NB4 (cell line): ENCODE results near the gene COMT.

Experiments
- MYC ChIP-seq: IDR thresholded peaks from 2 replicates; pipeline ENCODE4 v1.6.1; 2011; ENCODE audit warnings: low read depth, low read length
- POLR2A ChIP-seq: IDR thresholded peaks from 2 replicates; pipeline ENCODE4 v1.6.1; 2011; ENCODE audit warnings: mild to moderate bottlenecking; ENCODE audit not compliant: insufficient read length; ENCODE audit errors: extremely low read depth
- TF ChIP-seq, protein P1 (sequence below): IDR thresholded peaks from one replicate; pipeline ENCODE4 v1.5.1; 2012; ENCODE audit warnings: low read depth, low read length
- TF ChIP-seq, protein P2 (sequence below): IDR thresholded peaks from 2 replicates; pipeline ENCODE4 v1.6.1; 2011; ENCODE audit warnings: low read depth, low read length

DNA sequence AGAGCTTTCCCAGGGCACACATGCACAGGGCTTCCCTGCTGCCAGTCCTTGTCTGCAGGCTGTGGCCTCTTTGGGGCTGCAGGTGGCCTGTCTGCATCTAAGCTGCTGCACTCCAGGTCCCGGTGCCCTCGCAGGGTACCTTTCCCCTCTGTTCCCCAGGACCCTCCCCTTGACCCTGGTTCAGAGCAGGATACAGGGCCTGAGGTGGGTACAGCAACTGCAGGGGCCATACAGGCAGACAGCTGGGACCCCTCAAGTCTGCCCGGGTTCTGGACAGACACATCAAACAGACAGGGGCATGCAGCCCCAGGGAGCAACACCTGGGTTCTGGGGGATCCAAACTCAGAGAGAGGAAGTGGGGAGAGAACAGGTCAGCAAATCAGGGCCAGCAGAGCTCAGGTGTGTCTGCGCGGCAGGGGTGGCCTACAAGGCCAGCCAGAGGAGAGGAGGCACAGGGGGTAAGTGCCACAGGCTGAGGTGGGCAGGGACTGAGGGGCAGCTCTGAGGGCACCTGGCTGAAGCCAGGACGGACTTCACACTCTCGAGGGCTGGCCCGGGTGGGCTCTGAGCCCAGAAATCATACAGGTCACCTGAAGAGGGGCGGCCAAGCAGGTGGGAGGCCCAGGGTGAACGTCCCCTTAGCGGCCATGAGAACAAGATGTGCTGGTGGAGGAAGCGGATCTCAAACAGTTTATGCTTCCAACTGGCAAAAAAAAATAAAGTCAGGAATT, 29.9 kb upstream of the COMT start:
- TF ChIP-seq, protein P1, sequence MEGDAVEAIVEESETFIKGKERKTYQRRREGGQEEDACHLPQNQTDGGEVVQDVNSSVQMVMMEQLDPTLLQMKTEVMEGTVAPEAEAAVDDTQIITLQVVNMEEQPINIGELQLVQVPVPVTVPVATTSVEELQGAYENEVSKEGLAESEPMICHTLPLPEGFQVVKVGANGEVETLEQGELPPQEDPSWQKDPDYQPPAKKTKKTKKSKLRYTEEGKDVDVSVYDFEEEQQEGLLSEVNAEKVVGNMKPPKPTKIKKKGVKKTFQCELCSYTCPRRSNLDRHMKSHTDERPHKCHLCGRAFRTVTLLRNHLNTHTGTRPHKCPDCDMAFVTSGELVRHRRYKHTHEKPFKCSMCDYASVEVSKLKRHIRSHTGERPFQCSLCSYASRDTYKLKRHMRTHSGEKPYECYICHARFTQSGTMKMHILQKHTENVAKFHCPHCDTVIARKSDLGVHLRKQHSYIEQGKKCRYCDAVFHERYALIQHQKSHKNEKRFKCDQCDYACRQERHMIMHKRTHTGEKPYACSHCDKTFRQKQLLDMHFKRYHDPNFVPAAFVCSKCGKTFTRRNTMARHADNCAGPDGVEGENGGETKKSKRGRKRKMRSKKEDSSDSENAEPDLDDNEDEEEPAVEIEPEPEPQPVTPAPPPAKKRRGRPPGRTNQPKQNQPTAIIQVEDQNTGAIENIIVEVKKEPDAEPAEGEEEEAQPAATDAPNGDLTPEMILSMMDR, result no peak
- TF ChIP-seq MYC, result no peak
- no peak for TF ChIP-seq POLR2A
- TF ChIP-seq, protein P2, sequence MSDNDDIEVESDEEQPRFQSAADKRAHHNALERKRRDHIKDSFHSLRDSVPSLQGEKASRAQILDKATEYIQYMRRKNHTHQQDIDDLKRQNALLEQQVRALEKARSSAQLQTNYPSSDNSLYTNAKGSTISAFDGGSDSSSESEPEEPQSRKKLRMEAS, result no peak
